AG09309 (cell line): ENCODE data around the gene SAMMSON.

Experiments used
- DNase-seq: peaks from one replicate; pipeline ENCODE4 v3.0.0-alpha.2; 2010; ENCODE audit warnings: low read depth
- H3K4me3 ChIP-seq: 2 replicates; pipeline ENCODE4 v1.5.1; 2011; ENCODE audit warnings: mild to moderate bottlenecking, low read depth, low read length, moderate library complexity; ENCODE audit not compliant: control insufficient read depth
- CTCF ChIP-seq: IDR thresholded peaks from 2 replicates; pipeline ENCODE4 v1.5.1; 2011; ENCODE audit warnings: mild to moderate bottlenecking, low read depth, low read length, inconsistent platforms; ENCODE audit not compliant: insufficient read depth, control insufficient read depth; ENCODE audit errors: missing control alignments

The SAMMSON gene

GRCh38 chr3:70064194-70064779 lies 64.8 kb downstream of the SAMMSON start:
- peak; percentile 4 for DNase-seq
- TF ChIP-seq CTCF = peak; percentile 63
- no peak overlapping the region for H3K4me3 ChIP-seq

- no peak overlapping the region for H3K4me3 ChIP-seq
- TF ChIP-seq CTCF = no peak
- DNase-seq = no peak
These were observed 66.2 kb downstream of the SAMMSON start for GRCh38 chr3:70065696-70066253.

- no peak overlapping the region for H3K4me3 ChIP-seq
- no peak for DNase-seq
- no peak for TF ChIP-seq CTCF
These were observed 68.5 kb downstream of the SAMMSON start for GRCh38 chr3:70067860-70068521.

GRCh38 chr3:70069557-70069956 lies 70.0 kb downstream of the SAMMSON start:
- TF ChIP-seq CTCF = no peak
- no peak overlapping the region for H3K4me3 ChIP-seq
- no peak for DNase-seq

GRCh38 chr3:70071138-70071537 lies 71.6 kb downstream of the SAMMSON start:
- H3K4me3 ChIP-seq = no peak overlapping the region
- no peak for DNase-seq

GRCh38 chr3:70072180-70072579 lies 72.6 kb downstream of the SAMMSON start:
- H3K4me3 ChIP-seq = no peak overlapping the region
- no peak for DNase-seq
- TF ChIP-seq CTCF = no peak

More at GRCh38 chr3:70071138-70071537, 71.6 kb downstream of the SAMMSON start:
- no peak for TF ChIP-seq CTCF
